Mammary epithelial cell (primary cell): ENCODE results near the gene CALCA.

ENCODE experiments used
- EZH2 ChIP-seq: IDR thresholded peaks from 2 replicates; pipeline ENCODE4 v1.6.1; 2012; ENCODE audit warnings: low read length, inconsistent platforms, borderline replicate concordance
- TF ChIP-seq, protein P1 (sequence below), 2 donors: IDR thresholded peaks in 1 of 2; conservative IDR thresholded peaks in 1 of 2; 2 replicates each; pipeline ENCODE4 v1.5.1; 2011 to 2012; ENCODE audit warnings: inconsistent platforms in 2 of 2, low read length in 2 of 2, mild to moderate bottlenecking in 2 of 2, control low read depth in 1 of 2, low read depth in 1 of 2; ENCODE audit not compliant: insufficient read depth in 1 of 2; ENCODE audit errors: extremely low read depth in 1 of 2

DNA sequence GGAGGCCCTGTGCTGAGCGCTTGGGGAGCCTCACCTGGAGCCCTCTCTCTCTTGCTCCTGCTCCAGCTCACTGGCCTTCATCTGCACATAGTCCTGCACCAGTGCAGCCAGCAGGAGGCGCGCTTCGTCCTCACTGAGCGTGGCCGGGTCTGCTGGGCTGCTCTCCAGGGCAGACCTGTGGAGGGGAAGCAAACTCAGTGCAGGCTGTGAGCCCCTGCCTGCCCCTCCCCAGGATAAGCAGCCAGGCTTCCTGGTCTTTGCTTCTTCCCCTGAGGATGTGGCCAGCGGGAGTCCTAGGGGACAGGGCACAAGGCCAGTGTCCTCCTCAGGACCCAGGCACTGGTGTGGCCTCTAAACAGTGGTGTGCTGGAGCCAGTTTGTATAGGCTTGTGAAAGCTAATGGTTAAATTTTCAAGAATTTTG is 2.2 kb downstream of the CALCA start:
- TF ChIP-seq, protein P1, sequence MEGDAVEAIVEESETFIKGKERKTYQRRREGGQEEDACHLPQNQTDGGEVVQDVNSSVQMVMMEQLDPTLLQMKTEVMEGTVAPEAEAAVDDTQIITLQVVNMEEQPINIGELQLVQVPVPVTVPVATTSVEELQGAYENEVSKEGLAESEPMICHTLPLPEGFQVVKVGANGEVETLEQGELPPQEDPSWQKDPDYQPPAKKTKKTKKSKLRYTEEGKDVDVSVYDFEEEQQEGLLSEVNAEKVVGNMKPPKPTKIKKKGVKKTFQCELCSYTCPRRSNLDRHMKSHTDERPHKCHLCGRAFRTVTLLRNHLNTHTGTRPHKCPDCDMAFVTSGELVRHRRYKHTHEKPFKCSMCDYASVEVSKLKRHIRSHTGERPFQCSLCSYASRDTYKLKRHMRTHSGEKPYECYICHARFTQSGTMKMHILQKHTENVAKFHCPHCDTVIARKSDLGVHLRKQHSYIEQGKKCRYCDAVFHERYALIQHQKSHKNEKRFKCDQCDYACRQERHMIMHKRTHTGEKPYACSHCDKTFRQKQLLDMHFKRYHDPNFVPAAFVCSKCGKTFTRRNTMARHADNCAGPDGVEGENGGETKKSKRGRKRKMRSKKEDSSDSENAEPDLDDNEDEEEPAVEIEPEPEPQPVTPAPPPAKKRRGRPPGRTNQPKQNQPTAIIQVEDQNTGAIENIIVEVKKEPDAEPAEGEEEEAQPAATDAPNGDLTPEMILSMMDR (conservative IDR thresholded peaks at IDR 0.05 in 1 of 2, IDR thresholded peaks at IDR 0.05 in 1 of 2; ENCODE audit: extremely low read depth in 1 of 2, insufficient read depth in 1 of 2, low read depth in 1 of 2, low read length in 2 of 2), result peak; percentile 47 to 69
- no peak for TF ChIP-seq EZH2
